DND-41 (cell line): ENCODE results near the gene PLEKHG5.

Source experiments
- ATAC-seq: fragments of 200-7000 bp; cut with Tn5 transposase; 3 replicates; pipeline ENCODE4 v1.9.1; 2021; ENCODE audit warnings: low read depth; ENCODE audit not compliant: insufficient read depth
- DNase-seq: peaks from one replicate; pipeline ENCODE4 v3.0.0-alpha.2; 2020
- H2AFZ ChIP-seq: 2 replicates; pipeline ENCODE4 v1.6.0; 2012; ENCODE audit warnings: low read depth, low read length
- H3K27ac ChIP-seq: 2 replicates; pipeline ENCODE4 v1.5.1; 2012; ENCODE audit warnings: low read length, inconsistent platforms
- H3K27me3 ChIP-seq: fragments of 200-600 bp; sonication (generic); 2 replicates; pipeline ENCODE4 v1.6.0; 2012; ENCODE audit warnings: low read length, mild to moderate bottlenecking, inconsistent platforms; ENCODE audit not compliant: insufficient read depth, poor library complexity
- H3K36me3 ChIP-seq: 2 replicates; pipeline ENCODE4 v1.5.1; 2012; ENCODE audit warnings: low read length, inconsistent platforms; ENCODE audit not compliant: insufficient read depth
- H3K4me1 ChIP-seq: 2 replicates; pipeline ENCODE4 v1.5.1; 2012; ENCODE audit warnings: mild to moderate bottlenecking, low read length; ENCODE audit not compliant: insufficient read depth
- H3K4me2 ChIP-seq: 2 replicates; pipeline ENCODE4 v1.6.0; 2012; ENCODE audit warnings: mild to moderate bottlenecking, moderate library complexity, low read length, inconsistent platforms; ENCODE audit not compliant: insufficient read depth
- H3K4me3 ChIP-seq, 2 experiments: fragments of 200-600 bp in 1 of 2; shearing (Covaris generic) in 1 of 2; 2 replicates each; pipeline ENCODE4 v1.5.1; 2012 to 2016; ENCODE audit warnings: inconsistent platforms in 2 of 2, low read length in 2 of 2, mild to moderate bottlenecking in 2 of 2, low read depth in 1 of 2, moderate library complexity in 1 of 2
- H3K79me2 ChIP-seq: 2 replicates; pipeline ENCODE4 v1.6.0; 2012; ENCODE audit warnings: low read length, inconsistent platforms; ENCODE audit not compliant: insufficient read depth
- H3K9ac ChIP-seq: 2 replicates; pipeline ENCODE4 v1.6.0; 2012; ENCODE audit warnings: low read depth, mild to moderate bottlenecking, inconsistent platforms, low read length, moderate library complexity
- H3K9me3 ChIP-seq: 2 replicates; pipeline ENCODE4 v1.5.1; 2012; ENCODE audit warnings: low read length, moderate library complexity, mild to moderate bottlenecking, inconsistent platforms; ENCODE audit not compliant: insufficient read depth, severe bottlenecking
- H4K20me1 ChIP-seq: 2 replicates; pipeline ENCODE4 v1.6.0; 2012; ENCODE audit warnings: low read length; ENCODE audit not compliant: insufficient read depth
- CTCF ChIP-seq: IDR thresholded peaks from 2 replicates; pipeline ENCODE4 v1.5.1; 2012; ENCODE audit warnings: borderline replicate concordance, low read length, moderate library complexity, mild to moderate bottlenecking; ENCODE audit not compliant: poor library complexity, severe bottlenecking; ENCODE audit errors: extremely low read depth
- EZH2 ChIP-seq: IDR thresholded peaks from 3 replicates; pipeline ENCODE4 v1.6.1; 2012; ENCODE audit warnings: borderline replicate concordance, low read depth, mild to moderate bottlenecking, moderate library complexity, low read length, inconsistent platforms; ENCODE audit not compliant: severe bottlenecking

The PLEKHG5 gene

DNA sequence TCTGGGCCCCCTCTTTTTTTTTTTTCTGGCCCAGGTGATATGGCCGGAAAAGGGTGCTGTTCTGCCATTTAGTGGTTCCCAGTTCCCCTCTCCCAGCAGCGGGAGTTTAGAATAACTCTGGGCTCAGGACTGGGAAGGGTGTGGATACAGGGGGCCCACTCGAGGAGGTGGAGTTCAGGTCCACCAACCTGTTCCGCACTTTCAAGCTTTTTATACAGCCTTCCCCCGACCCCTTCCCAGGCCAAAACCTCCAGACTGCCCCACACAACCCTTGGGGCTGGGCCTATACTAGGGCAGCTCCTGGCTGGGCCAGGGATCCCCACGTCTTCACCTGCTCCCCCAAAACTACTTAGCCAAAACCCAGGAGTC lies 402 bp downstream of the PLEKHG5 start:
- H3K27me3 ChIP-seq: no peaks in the 10 kb centered on the region
- H3K9me3 ChIP-seq: no peaks in the 10 kb centered on the region
- peaks cover 5% of the 10 kb centered on the region; the same call in 1 of the 2 replicates for H4K20me1 ChIP-seq
- ATAC-seq: no peak
- H3K27ac ChIP-seq: peak overlapping the region; percentile 85
- H3K36me3 ChIP-seq: no peaks in the 10 kb centered on the region
- H3K4me3 ChIP-seq: peak overlapping the region; percentile 47 to 86; a peak in 3 of 4 replicates
- peak overlapping the region; percentile 97 for H3K4me2 ChIP-seq
- H3K9ac ChIP-seq: peak overlapping the region; percentile 74
- peaks cover 39% of the 10 kb centered on the region for H3K4me1 ChIP-seq
- DNase-seq: no peak
- TF ChIP-seq EZH2 (no peak), CTCF (no peak)
- no peaks in the 10 kb centered on the region for H3K79me2 ChIP-seq
- H2AFZ ChIP-seq: peak overlapping the region; percentile 89

GRCh38 chr1:6490181-6491080 lies 1.0 kb downstream of the PLEKHG5 start:
- TF ChIP-seq EZH2: no peak
- TF ChIP-seq CTCF: no peak
- Histone ChIP-seq H4K20me1 (peaks cover 5% of the 10 kb centered on the region; the same call in 1 of the 2 replicates), H3K27ac (peak overlapping the region; percentile 85), H2AFZ (peak overlapping the region; percentile 89), H3K4me3 (peak overlapping the region; percentile 47 to 86), H3K9me3 (no peaks in the 10 kb centered on the region), H3K4me2 (peak overlapping the region; percentile 97), H3K27me3 (no peaks in the 10 kb centered on the region), H3K36me3 (no peaks in the 10 kb centered on the region), H3K9ac (peak overlapping the region; percentile 74), H3K79me2 (no peaks in the 10 kb centered on the region), H3K4me1 (peaks cover 36% of the 10 kb centered on the region)
- peak; percentile 79 for ATAC-seq
- DNase-seq: peak; percentile 83

GRCh38 chr1:6489799-6490180 lies 1.7 kb downstream of the PLEKHG5 start:
- H3K27me3 ChIP-seq: no peaks in the 10 kb centered on the region
- no peaks in the 10 kb centered on the region for H3K36me3 ChIP-seq
- TF ChIP-seq CTCF: peak; percentile 90
- TF ChIP-seq EZH2: no peak
- no peaks in the 10 kb centered on the region for H3K9me3 ChIP-seq
- peak overlapping the region; percentile 85 for H3K27ac ChIP-seq
- peak overlapping the region; percentile 97 for H3K4me2 ChIP-seq
- DNase-seq (peak; percentile 82), ATAC-seq (peak; percentile 76)
- peak overlapping the region; percentile 47 to 86 for H3K4me3 ChIP-seq
- H4K20me1 ChIP-seq: peaks cover 5% of the 10 kb centered on the region; the same call in 1 of the 2 replicates
- peak overlapping the region; percentile 89 for H2AFZ ChIP-seq
- peak overlapping the region; percentile 74 for H3K9ac ChIP-seq
- peaks cover 36% of the 10 kb centered on the region for H3K4me1 ChIP-seq
- no peaks in the 10 kb centered on the region for H3K79me2 ChIP-seq
